ENCODE results near the gene OAF.

DNA sequence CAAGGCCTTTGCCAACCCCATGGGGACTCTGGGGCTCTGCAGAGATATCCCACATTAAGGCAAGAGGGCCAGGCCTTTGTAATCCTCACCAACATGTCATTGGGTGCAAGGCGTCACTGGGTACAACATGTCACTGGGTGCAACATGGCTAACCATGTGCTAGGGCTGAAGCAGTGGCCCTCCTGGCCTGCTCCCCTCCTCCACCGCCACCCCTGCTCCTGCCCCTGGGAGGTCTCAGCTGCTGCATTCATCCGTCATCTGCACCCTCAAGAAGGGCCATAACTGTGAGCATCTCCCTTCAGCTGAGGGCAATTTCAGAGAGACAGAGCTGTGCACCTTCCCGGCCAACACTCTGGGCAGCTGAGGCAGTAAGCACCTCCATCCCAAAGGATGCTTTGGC, 16.7 kb upstream of the OAF start:
- TF ChIP-seq POLR2AphosphoS5 (IDR thresholded peaks at IDR 0.05; ENCODE audit: borderline replicate concordance, low read depth, low read length), result no peak
- TF ChIP-seq EZH2 (IDR thresholded peaks at IDR 0.05), result no peak
